Pulmonary artery endothelial cell (primary cell): Measurements from ENCODE around the gene EPB41L2. TPM values are rescaled to one million over a fixed set of nuclear protein-coding genes. Genes with fewer than 3 reads are reported as not detected.
"Not testable (repeated sequence)": the region's sequence is repeated elsewhere in the genome, so short reads cannot be mapped to it uniquely, and the experiment has no call there.

Experiments used
- DNase-seq: peaks from one replicate; pipeline ENCODE4 v3.0.0-alpha.2; 2011; ENCODE audit warnings: low read depth, low spot score
- total RNA-seq: library from RNA; depleted of rRNA; stranded (reverse); fragments of >200 nt; gene quantifications from 2 replicates; pipeline ENCODE4 v1.2.3, GENCODE V29; 2014

Gene EPB41L2
- total RNA-seq, 1 donor from 2014 or later: 74.7 TPM

GRCh38 chr6:131004936-131005335 lies 58.1 kb downstream of the EPB41L2 start:
- no peak for DNase-seq

- no peak for DNase-seq
These were observed 58.7 kb downstream of the EPB41L2 start for GRCh38 chr6:131004387-131004755.

- no peak for DNase-seq
These were observed 59.3 kb downstream of the EPB41L2 start for GRCh38 chr6:131003488-131004386.

- DNase-seq: no peak
These were observed 60.4 kb downstream of the EPB41L2 start for GRCh38 chr6:131002661-131002980.

- DNase-seq: no peak
These were observed 60.9 kb downstream of the EPB41L2 start for GRCh38 chr6:131001945-131002660.

- DNase-seq: no peak
These were observed 61.8 kb downstream of the EPB41L2 start for GRCh38 chr6:131001111-131001736.

- DNase-seq: no peak
These were observed 62.5 kb downstream of the EPB41L2 start for GRCh38 chr6:131000544-131000943.

- DNase-seq: peak; percentile 26
These were observed 65.8 kb downstream of the EPB41L2 start for GRCh38 chr6:130997061-130997753.

- DNase-seq: no peak
These were observed 66.4 kb downstream of the EPB41L2 start for GRCh38 chr6:130996635-130997034.

- no peak for DNase-seq
These were observed 67.1 kb downstream of the EPB41L2 start for GRCh38 chr6:130995783-130996447.

GRCh38 chr6:130994319-130995097 lies 68.5 kb downstream of the EPB41L2 start:
- no peak for DNase-seq

GRCh38 chr6:130993292-130993765 lies 69.7 kb downstream of the EPB41L2 start:
- DNase-seq: peak; percentile 17

- no peak for DNase-seq
These were observed 71.5 kb downstream of the EPB41L2 start for GRCh38 chr6:130991422-130992137.

GRCh38 chr6:130987539-130987938 lies 75.5 kb downstream of the EPB41L2 start:
- not testable (repeated sequence) for DNase-seq

- DNase-seq: no peak
These were observed 77.9 kb downstream of the EPB41L2 start for GRCh38 chr6:130985115-130985514.

GRCh38 chr6:130982941-130983456 lies 80.0 kb downstream of the EPB41L2 start:
- no peak for DNase-seq

GRCh38 chr6:130982135-130982534 lies 80.9 kb downstream of the EPB41L2 start:
- no peak for DNase-seq

GRCh38 chr6:130981409-130981808 lies 81.6 kb downstream of the EPB41L2 start:
- no peak for DNase-seq

- no peak for DNase-seq
These were observed 82.6 kb downstream of the EPB41L2 start for GRCh38 chr6:130980310-130981032.
